Nephron (organoid): ENCODE data around the gene ATP8B3.

ENCODE experiments used
- H3K27ac Mint-ChIP-seq, 3 experiments: 2 replicates each; pipeline ENCODE4 v1.8.0; 2020; ENCODE audit warnings: mixed read lengths in 3 of 3, mild to moderate bottlenecking in 2 of 3, moderate library complexity in 1 of 3
- H3K27me3 Mint-ChIP-seq: 2 replicates; pipeline ENCODE4 v1.8.0; 2021; ENCODE audit warnings: low read depth, mild to moderate bottlenecking, moderate library complexity, mixed read lengths
- H3K36me3 Mint-ChIP-seq: 2 replicates; pipeline ENCODE4 v1.8.0; 2020; ENCODE audit warnings: low read depth, mixed read lengths
- H3K4me1 Mint-ChIP-seq: 2 replicates; pipeline ENCODE4 v1.8.0; 2020; ENCODE audit warnings: mixed read lengths
- H3K4me3 Mint-ChIP-seq, 3 experiments: 2 replicates each; pipeline ENCODE4 v1.8.0; 2020; ENCODE audit warnings: mild to moderate bottlenecking in 3 of 3, mixed read lengths in 3 of 3, moderate library complexity in 2 of 3
- H3K9me3 Mint-ChIP-seq: 2 replicates; pipeline ENCODE4 v1.8.0; 2020; ENCODE audit warnings: mixed read lengths
- TF ChIP-seq, protein P1 (sequence below), 3 experiments: fragments of 200-600 bp; sonication (generic); IDR thresholded peaks; one replicate each; pipeline ENCODE4 v1.5.0; 2021; ENCODE audit warnings: antibody characterized with exemption in 3 of 3; ENCODE audit not compliant: unreplicated experiment in 3 of 3

Gene ATP8B3

DNA sequence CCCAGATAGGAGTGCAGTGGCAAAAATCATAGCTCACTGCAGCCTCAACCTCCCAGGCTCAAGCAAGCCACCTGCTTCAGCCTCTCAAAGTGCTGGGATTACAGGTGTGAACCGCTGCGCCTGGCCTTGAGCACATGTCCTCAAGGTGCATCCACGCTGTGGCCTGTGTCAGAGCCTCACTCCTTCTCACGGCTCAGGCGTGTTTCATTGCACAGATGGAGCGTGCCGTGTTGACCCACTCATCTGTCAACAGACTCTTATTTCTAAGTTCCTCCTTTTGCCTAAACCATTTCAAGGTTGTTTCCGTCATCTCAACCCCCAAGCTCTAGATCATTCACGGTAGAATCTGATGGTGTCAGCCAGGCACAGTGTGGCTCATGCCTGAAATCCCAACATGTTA is 28.2 kb downstream of the ATP8B3 start:
- TF ChIP-seq, protein P1, sequence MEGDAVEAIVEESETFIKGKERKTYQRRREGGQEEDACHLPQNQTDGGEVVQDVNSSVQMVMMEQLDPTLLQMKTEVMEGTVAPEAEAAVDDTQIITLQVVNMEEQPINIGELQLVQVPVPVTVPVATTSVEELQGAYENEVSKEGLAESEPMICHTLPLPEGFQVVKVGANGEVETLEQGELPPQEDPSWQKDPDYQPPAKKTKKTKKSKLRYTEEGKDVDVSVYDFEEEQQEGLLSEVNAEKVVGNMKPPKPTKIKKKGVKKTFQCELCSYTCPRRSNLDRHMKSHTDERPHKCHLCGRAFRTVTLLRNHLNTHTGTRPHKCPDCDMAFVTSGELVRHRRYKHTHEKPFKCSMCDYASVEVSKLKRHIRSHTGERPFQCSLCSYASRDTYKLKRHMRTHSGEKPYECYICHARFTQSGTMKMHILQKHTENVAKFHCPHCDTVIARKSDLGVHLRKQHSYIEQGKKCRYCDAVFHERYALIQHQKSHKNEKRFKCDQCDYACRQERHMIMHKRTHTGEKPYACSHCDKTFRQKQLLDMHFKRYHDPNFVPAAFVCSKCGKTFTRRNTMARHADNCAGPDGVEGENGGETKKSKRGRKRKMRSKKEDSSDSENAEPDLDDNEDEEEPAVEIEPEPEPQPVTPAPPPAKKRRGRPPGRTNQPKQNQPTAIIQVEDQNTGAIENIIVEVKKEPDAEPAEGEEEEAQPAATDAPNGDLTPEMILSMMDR (IDR thresholded peaks at IDR 0.05; ENCODE audit: unreplicated experiment in 3 of 3) = no peak
- Mint-ChIP-seq H3K27me3 (peaks cover 86% of the 10 kb centered on the region), H3K4me1 (peaks cover 10% of the 10 kb centered on the region), H3K4me3 (no peak overlapping the region), H3K9me3 (peaks cover 15% of the 10 kb centered on the region), H3K36me3 (no peaks in the 10 kb centered on the region), H3K27ac (no peak overlapping the region)

DNA sequence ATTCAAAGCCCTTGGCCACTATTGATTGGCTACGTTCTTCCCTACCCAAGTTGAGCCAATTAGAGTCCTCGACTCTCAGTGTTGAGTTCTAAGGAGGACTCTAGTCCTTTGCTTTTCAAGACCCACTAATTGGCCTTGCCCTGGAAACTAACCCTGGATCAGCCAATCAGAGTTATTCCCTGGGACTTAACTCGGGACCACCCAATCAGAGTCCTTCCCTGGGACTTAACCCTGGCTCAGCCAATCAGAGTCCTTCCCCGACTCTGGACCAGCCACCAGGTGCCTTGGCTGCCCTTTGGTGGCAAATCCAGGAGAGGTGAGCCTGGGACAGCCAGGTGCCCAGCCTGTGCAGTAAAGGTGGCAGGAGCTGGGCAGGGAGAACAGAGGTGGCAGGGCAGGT is 28.7 kb downstream of the ATP8B3 start:
- peaks cover 86% of the 10 kb centered on the region for H3K27me3 Mint-ChIP-seq
- no peaks in the 10 kb centered on the region for H3K36me3 Mint-ChIP-seq
- H3K4me3 Mint-ChIP-seq = no peak overlapping the region
- H3K27ac Mint-ChIP-seq = no peak overlapping the region
- H3K9me3 Mint-ChIP-seq = peaks cover 15% of the 10 kb centered on the region
- TF ChIP-seq, protein P1 (IDR thresholded peaks at IDR 0.05; ENCODE audit: unreplicated experiment in 3 of 3) = no peak
- H3K4me1 Mint-ChIP-seq = peaks cover 10% of the 10 kb centered on the region

DNA sequence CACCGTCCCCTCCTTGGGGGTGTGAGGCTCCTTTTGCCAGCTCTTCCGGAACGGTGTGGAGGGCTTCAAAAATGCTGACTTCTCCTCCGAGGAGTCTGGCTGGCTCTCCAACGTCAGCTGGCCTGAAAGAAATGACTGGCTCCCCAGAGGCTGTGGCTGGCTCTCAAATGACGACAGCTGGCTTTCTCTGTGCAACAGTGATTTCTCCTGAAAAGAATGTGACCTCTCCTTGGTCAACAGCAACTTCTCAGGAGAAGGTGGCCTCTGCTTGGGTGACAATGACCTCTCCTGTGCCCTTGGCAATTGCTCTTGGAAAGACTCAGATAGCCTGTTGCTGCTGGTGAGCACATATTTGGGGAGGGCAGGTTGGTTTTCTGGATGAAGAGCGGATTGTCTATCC is 29.6 kb downstream of the ATP8B3 start:
- TF ChIP-seq, protein P1 (IDR thresholded peaks at IDR 0.05; ENCODE audit: unreplicated experiment in 3 of 3) = no peak
- Mint-ChIP-seq H3K4me1 (peaks cover 10% of the 10 kb centered on the region), H3K27ac (no peak overlapping the region), H3K27me3 (peaks cover 87% of the 10 kb centered on the region), H3K9me3 (peaks cover 15% of the 10 kb centered on the region), H3K4me3 (no peak overlapping the region), H3K36me3 (no peaks in the 10 kb centered on the region)

DNA sequence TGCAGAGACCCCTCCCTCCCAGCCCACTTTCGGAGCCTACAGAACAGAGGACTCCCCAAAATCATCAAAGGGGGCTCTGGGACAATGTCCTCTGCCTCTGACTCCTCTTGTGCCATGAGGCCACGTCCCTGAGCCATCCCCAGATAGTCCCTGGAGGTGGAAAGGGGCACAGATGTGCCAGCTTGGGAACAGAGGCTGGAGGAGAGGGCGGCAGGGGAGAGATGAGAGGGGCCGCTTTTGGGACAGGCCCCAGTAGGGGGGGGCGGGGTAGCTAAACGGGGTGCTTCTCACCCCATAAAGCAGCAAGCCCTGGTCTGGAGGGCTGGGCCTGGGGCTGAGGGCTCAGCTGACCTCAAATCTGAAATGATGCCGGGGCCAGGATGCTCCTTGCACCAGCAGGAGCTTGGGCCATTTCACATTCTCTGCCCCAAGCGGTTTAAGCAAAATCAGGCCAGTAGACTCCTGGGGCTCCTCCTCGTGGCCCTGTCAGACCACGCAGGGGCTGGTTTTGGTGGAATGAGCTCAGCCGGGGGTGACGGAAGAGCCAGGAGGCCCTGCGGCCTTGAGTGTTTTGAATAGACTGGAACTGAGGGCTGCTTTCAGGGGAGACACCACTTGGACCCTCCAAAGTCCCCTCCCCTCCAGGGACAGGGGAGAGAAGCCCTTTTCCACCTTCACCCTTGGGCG is 31.7 kb downstream of the ATP8B3 start:
- peaks cover 91% of the 10 kb centered on the region for H3K27me3 Mint-ChIP-seq
- peaks cover 10% of the 10 kb centered on the region for H3K4me1 Mint-ChIP-seq
- no peak overlapping the region for H3K4me3 Mint-ChIP-seq
- no peak overlapping the region for H3K27ac Mint-ChIP-seq
- no peaks in the 10 kb centered on the region for H3K36me3 Mint-ChIP-seq
- TF ChIP-seq, protein P1 (IDR thresholded peaks at IDR 0.05; ENCODE audit: unreplicated experiment in 3 of 3) = no peak
- H3K9me3 Mint-ChIP-seq = peaks cover 20% of the 10 kb centered on the region

DNA sequence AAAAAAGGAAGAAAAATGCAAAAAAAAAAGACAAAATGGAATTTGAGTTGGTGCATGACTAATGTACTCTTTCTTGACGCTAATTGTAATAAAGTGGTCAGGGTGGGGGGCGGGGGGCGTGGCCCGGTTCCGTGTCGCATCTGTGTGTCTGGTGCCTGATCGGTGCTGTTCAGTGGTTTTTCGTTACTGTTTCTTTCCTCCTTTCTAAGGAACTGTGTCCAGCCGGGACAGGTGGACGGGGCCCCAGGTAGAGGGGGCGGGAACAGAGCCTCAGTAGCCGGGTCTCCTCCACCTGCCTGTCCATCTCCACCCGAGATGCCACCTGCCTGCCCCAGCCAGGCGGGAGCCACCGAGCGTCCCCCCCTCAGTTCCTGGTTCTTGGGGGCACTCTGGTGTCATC is 32.5 kb downstream of the ATP8B3 start:
- no peaks in the 10 kb centered on the region for H3K36me3 Mint-ChIP-seq
- no peak overlapping the region for H3K4me3 Mint-ChIP-seq
- peaks cover 20% of the 10 kb centered on the region for H3K9me3 Mint-ChIP-seq
- peaks cover 10% of the 10 kb centered on the region for H3K4me1 Mint-ChIP-seq
- H3K27me3 Mint-ChIP-seq = peaks cover 93% of the 10 kb centered on the region
- H3K27ac Mint-ChIP-seq = no peak overlapping the region
- TF ChIP-seq, protein P1 (IDR thresholded peaks at IDR 0.05; ENCODE audit: unreplicated experiment in 3 of 3) = no peak

DNA sequence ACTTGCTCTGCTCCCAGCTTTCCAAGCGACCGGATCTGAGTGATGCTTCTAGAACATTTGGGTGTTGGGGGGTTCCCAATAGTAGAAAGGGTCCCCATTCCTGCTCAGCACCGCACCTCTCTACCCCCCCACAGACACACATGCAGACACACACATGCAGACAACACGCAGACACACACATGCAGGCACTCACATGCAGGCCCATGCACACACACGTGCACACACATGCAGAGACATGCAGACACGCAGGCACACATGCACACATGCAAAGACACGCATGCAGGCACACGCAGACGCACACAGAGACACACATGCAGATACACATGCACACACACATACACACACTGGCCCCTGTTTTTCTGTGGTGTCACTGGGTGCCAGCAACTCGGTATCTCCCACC is 34.9 kb downstream of the ATP8B3 start:
- H3K27ac Mint-ChIP-seq = no peak overlapping the region
- TF ChIP-seq, protein P1 (IDR thresholded peaks at IDR 0.05; ENCODE audit: unreplicated experiment in 3 of 3) = no peak
- H3K9me3 Mint-ChIP-seq = peaks cover 21% of the 10 kb centered on the region
- peaks cover 98% of the 10 kb centered on the region for H3K27me3 Mint-ChIP-seq
- H3K4me3 Mint-ChIP-seq = peak overlapping the region in 2 of 3 experiments; percentile 42 to 49
- no peaks in the 10 kb centered on the region for H3K36me3 Mint-ChIP-seq
- peaks cover 6% of the 10 kb centered on the region for H3K4me1 Mint-ChIP-seq
